Left forelimb (tissue), 1 donor: ENCODE data around the gene TTYH1.
"Not testable (repeated sequence)": the region's sequence is repeated elsewhere in the genome, so short reads cannot be mapped to it uniquely, and the experiment has no call there.

Experiments
- DNase-seq: peaks from one replicate; pipeline ENCODE4 v3.0.0-alpha.2; 2018; ENCODE audit warnings: low spot score

Gene TTYH1

DNA sequence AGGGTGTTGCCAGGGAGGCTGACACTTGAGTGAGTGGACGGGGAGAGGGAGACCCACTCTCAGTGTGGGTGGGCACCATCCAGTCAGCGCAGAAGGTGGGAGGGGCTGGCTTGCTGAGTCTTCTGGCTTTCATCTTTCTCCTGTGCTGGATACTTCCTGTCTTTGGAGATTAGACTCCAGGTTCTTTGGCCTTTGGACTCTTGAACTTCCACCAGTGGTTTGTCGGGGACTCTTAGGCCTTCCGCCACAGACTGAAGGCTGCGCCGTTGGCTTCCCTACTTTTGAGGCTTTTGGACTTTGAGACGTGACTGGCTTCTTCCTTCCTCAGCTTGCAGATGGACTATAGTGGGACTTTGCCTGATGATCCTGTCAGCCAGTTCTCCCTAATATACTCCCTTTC, 29.5 kb downstream of the TTYH1 start:
- no peak for DNase-seq

DNA sequence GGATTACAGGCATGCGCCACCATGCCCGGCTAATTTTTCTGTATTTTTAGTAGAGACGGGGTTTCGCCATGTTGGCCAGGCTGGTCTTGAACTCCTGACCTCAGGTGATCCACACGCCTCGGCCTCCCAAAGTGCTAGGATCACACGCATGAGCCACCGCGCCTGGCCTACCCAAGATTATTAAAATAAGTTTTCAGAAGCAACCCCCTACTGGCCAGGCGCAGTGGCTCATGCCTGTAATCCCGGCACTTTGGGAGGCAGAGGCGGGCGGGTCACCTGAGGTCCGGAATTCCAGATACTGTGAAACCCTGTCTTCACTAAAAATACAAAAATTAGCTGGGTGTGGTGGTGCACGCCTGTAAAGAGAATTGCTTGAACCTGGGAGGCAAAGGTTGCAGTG, 31.1 kb downstream of the TTYH1 start:
- not testable (repeated sequence) for DNase-seq

- peak; percentile 76 for DNase-seq
Observed at GRCh38 chr19:54448040-54448773, 32.9 kb downstream of the TTYH1 start.

- peak; percentile 99 for DNase-seq
Observed at GRCh38 chr19:54448774-54449700, 33.8 kb downstream of the TTYH1 start, which contains the start of gene LENG8. LENG8 (plus strand) TSS chr19:54449199; CDS start chr19:54451345, 2,146 bp downstream.

GRCh38 chr19:54449701-54450069, 34.4 kb downstream of the TTYH1 start:
- DNase-seq, result no peak

DNA sequence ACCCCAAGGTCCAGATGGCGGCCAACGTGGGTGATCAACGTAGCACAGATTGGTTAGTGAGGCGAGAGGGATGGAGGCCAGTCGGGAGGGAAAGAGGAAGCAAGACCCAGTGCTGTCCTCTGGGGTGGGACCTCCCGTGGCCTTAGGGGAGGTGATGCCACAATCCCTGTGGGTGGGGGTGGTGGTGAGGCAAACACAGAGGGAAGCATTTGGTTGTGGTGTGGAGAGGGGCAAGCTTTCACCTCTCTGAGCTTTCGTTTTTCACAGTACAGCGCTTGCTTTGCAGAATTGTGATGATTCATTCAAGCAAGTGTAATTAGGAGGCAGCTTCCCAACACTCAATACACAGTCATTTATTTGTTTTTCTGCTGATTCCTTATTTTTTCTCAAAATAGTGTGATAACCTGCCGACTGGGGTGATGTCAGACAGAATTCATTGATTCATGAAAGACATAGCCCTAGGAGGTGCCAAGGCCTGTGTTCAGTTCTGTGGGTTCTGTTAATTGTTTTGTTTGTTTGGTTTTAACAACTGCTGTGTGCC, 36.1 kb downstream of the TTYH1 start:
- DNase-seq, result no peak

GRCh38 chr19:54451997-54452396, 36.7 kb downstream of the TTYH1 start:
- no peak for DNase-seq

- no peak for DNase-seq
Observed at GRCh38 chr19:54452626-54453025, 37.4 kb downstream of the TTYH1 start.

DNA sequence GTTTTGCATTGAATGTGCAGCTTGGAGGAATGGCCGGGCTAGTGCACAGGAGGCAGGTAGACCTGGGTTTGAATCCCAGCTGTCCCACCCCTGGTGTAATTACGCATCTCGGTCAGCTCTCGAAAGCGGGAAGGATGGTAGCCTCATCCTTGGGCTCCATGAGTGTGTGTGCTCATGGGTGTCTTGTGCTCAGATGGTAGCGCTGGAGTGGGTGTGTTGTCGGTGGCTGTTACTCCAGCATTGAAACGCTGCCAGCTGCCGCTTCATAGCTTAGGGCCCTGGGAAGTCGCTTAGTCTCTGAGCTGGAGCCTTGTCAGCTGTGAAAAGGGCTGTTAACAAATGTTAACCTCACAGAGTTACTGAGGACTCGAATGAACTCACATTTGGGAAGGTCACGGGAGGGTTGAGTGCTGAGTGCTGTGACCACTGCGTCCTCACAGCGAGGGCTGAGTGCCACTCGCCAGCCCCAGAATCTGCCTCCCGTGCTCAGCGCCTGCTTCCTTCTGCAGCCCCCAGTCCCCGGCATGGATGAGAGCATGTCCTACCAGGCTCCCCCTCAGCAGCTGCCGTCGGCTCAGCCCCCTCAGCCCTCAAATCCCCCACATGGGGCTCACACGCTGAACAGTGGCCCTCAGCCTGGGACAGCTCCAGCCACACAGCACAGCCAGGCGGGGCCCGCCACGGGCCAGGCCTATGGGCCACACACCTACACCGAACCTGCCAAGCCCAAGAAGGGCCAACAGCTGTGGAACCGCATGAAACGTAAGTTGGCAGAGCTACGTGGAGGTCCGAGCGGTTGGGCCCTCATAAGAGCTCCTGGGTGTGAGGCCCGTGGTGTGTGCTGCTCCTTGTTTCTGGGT, 38.9 kb downstream of the TTYH1 start:
- DNase-seq, result no peak

DNA sequence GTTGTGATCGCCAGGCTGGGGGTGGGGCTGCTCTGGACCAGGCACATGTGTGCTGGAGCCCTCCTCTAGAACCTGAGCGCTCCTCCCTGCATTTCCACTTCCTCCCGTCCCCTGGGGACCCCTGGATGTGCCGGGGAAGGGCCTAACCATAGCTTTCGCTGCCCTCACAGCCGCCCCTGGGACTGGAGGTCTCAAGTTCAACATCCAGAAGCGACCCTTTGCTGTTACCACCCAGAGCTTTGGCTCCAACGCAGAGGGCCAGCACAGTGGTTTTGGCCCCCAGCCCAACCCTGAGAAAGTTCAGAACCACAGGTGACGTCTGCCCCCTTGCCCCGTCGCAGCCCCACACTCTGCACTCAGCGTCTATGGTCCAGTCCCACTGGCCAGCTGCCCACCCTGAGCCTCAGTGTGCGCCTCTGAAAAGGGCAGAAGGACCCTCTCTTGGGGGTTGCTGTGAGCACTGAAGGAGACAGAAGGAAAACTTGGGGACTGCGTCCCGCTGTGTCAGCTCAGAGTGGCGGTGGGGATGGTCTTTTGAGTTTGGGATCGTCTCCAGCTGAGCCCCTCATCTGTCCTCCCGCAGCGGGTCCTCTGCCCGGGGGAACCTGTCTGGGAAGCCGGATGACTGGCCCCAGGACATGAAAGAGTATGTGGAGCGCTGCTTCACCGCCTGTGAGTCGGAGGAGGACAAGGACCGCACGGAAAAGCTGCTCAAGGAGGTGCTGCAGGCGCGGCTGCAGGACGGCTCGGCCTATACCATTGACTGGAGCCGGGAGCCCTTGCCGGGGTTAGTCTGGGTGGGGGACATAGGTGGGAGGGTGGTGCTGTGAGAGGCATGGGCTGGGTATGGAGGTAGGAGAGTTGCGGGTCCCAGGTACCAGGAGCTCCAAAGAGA, 39.8 kb downstream of the TTYH1 start:
- DNase-seq, result no peak

DNA sequence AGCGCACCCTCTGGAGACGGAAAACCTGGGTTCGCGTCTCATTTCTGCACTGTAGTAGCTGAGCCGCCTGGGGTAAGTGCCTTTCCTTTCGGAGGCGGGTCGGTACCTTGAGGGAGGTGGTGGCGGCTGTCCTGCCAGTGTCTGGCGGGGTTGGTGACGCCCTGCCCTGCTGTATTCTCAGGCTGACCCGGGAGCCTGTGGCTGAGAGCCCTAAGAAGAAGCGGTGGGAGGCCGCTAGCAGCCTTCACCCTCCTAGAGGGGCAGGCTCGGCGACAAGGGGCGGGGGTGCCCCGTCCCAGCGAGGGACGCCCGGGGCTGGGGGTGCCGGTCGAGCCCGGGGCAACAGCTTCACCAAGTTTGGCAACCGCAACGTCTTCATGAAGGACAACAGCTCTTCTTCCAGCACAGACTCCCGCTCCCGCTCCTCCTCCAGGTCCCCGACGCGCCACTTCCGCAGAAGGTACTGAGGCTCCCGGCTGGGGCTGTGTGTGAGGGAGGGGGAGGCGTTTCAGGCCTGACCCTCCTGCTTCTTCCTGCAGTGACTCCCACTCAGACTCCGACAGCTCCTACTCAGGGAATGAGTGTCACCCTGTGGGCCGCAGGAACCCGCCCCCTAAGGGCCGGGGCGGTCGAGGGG, 40.6 kb downstream of the TTYH1 start:
- DNase-seq, result no peak

DNA sequence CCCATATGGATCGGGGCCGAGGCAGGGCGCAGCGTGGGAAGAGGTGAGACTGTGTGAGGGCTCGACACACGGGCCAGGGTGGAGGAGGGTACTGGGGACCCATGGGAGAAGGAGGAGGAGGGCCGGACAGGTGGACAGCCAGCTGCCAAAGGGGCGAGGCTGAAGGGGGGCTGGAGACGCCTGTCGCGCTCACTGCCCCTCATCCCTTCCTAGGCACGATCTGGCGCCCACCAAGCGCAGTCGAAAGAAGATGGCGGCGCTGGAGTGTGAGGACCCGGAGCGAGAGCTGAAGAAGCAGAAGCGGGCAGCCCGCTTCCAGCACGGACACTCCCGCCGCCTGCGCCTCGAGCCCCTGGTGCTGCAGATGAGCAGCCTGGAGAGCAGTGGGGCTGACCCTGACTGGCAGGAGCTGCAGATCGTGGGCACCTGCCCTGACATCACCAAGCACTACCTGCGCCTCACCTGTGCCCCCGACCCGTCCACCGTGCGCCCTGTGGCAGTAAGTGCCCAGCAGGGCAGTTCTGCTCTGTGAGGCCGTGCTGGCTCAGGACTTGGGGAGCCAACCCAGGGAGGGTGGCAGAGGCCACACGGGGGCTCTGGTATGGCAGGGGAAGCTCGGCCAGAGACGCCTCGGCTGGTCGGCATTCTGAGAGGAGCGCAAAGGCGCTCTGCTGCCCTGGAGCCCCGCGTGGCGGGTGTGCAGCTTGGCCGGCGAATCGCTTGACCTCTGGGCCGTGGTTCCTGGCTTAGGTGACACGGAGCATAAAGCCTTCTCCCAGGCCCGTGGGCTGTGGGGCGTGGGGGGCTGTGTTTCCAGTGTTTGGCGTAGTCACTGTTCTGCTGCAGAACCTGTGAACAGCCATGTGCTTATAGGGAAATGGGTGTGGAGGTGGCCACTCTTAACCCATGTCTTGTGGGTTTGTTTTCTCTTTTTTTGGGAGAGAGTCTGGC, 41.4 kb downstream of the TTYH1 start:
- DNase-seq, result no peak

DNA sequence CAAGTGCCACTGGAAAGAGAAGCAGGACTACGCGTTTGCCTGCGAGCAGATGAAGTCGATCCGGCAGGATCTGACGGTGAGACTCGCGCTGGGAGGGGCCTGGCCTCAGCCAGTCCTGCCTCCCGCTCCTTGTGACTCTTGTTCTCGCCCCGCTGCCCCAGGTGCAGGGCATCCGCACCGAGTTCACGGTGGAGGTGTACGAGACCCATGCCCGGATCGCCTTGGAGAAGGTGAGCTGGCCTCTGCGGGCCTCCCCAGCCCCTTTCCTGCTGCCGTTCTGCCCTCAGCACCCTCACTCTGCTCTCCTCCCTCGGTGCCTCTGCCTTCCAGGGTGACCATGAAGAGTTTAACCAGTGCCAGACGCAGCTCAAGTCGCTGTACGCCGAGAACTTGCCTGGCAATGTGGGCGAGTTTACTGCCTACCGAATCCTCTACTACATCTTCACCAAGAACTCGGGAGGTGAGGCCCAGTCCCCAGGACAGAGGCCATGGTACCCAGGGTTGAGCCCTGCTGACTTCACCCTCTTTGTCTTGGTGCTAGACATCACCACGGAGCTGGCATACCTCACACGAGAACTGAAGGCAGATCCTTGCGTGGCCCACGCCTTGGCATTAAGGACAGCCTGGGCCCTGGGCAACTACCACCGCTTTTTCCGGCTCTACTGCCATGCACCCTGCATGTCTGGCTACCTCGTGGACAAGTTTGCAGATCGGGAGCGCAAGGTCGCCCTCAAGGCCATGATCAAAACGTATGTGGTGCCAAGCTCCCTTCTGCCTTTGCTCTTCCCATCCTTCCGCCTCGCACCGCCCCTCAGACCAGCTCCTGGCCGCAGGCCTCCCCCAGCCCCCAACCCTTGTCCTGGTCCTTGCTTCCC, 42.7 kb downstream of the TTYH1 start:
- DNase-seq, result no peak

- no peak for DNase-seq
Observed at GRCh38 chr19:54458648-54459281, 43.5 kb downstream of the TTYH1 start.

DNA sequence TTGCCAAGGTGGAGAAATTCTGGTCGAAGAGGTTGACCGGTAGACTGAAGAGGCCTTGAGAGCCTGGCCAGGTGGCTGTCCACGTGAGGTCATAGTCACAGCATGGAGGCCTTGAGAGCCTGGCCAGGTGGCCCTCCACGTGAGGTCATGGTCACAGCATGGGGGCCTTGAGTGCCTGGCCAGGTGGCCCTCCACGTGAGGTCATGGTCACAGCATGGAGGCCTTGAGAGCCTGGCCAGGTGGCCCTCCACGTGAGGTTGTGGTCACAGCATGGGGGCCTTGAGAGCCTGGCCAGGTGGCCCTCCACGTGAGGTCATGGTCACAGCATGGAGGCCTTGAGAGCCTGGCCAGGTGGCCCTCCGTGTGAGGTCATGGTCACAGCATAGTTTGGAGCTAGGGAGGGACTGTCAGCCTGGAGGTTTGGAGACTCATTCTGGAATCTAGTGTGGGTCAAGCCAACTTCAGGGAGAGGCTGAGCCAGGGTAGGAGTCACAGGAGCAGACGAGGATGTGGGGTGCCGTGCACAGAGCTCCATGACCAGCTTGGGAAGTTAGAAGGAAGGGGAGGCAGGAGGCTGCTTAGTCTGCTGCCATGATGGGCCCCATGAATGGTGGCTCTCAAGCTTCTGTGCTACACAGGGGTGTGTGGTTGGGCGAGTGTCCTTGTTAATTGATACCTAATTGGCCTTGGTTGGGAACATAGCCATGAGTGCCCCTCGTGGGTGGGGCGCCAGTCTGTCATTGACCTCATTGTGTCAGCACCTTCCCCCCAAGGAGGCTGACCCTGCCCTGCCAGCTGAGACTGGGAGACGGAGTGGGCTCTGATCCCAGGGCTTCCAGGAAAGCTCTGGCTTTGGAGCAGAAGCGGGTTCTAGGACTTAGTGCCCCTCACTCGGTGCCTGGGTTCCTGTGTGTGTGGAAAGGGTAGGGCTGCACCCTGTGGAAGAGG, 44.3 kb downstream of the TTYH1 start:
- no peak for DNase-seq

- no peak for DNase-seq
Observed at GRCh38 chr19:54460230-54461005, 45.2 kb downstream of the TTYH1 start.
